ENCODE measurements around the gene PPRC1.

- TF ChIP-seq CTCF (conservative IDR thresholded peaks at IDR 0.05; ENCODE audit: low read depth in 2 of 2) (no peak), REST (IDR thresholded peaks at IDR 0.05; ENCODE audit: unreplicated experiment) (no peak), POLR2AphosphoS5 (IDR thresholded peaks at IDR 0.05; ENCODE audit: low read depth) (no peak), JUNB (IDR thresholded peaks at IDR 0.05; ENCODE audit: unreplicated experiment) (no peak), EZH2phosphoT487 (IDR thresholded peaks at IDR 0.05; ENCODE audit: unreplicated experiment) (no peak), CREB1 (CRISPR knock-in tag; IDR thresholded peaks at IDR 0.05; ENCODE audit: low read depth) (no peak), EZH2 (IDR thresholded peaks at IDR 0.05; ENCODE audit: low read depth, unreplicated experiment) (no peak), ZNF462 (CRISPR knock-in tag; IDR thresholded peaks at IDR 0.05) (no peak), ETS1 (IDR thresholded peaks at IDR 0.05) (no peak)
Measured at GRCh38 chr10:102159831-102160230, 27.0 kb downstream of the PPRC1 start.
